Activated CD8-positive, alpha-beta memory T cell treated with anti-CD3 and anti-CD28 coated beads, Interleukin-2, amount 50 U/mL, for 24 hours (primary cell): ENCODE measurements around the gene UBQLN4.
"Not testable (repeated sequence)": the region's sequence is repeated elsewhere in the genome, so short reads cannot be mapped to it uniquely, and the experiment has no call there.

Source experiments
- DNase-seq: peaks from one replicate; pipeline ENCODE4 v3.0.0-alpha.2; 2020; ENCODE audit errors: extremely low read depth

Gene UBQLN4

DNA sequence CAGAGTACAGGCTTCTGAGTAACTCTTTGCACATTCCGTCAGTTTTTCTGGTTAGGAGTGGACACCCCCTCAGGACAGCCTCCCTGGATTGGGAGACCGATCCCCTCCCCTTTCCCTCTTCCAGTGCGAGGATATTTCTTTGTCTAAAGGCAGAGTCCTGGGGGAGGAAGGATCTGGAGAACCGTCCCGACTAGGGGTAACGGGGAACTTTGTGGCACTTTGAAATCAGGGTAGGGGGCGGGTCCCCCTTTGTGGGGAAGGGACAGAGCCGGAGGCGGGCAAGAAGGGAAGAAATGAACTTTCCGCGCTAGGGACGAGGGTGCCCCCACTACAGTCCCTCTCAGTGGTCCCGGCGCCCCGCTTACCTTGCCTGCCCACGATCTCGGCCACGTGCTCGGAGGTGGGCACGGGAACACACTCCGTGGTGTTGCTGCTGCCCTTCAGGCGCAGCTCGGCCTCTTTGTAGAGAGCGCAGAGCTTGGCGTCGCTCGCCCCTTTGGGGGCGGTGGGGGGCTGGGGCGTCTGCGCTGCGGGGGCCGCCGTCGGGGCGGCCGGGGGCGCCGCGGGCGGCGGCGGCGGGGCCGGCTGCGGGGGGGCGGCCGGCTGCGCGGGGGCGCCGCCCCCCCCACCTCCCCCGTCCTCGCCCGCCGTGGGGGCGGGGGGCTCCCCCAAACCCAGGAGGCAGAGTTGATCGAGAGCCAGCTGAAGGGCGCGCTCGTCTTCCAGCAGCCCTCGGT is 27.8 kb upstream of the UBQLN4 start:
- DNase-seq: no peak

DNA sequence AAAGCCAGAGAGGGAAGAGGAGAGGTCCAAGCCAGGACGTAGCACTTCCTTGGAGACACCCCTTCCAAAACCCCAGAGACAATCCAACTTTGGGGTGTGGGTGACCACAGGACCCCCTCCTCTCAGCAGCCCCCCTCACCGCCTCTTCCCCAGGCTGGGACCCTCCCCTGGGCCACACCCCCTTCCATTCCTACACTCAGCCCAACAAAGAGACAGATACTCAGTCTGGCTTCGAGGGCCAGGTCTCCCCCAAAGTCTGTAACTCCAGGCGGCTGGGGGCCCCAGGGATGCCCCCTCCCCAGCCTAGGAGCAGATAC is 27.2 kb upstream of the UBQLN4 start:
- no peak for DNase-seq

DNA sequence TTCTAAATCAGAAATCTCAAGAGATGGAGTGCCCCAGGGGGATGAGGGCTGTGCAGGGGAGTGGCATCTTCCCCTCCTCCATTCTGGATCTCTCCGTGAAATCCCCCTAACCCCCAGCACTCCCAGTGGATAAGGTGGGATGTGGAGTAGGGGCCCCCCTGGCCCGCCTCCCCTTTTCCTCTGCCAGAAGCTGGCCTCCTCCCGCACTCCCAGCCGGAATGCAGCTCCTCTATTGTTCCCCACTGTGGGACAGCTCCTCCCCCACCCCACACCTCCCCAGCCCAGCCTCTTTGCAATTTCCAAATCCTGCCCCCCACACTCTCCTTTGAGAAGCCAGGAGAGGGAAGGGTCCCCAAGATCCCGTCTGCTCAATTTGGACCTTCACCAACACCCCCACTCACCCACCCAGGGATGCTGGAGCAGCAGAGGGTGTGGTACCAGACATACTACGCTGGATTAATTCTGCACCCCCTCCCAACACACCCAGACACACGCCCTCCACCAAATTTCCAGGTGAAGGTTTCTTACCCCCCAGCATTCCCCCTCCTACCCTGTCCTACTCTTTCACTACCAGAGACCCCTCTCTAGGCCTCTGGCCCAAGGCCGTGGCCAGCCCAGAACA is 26.8 kb upstream of the UBQLN4 start:
- no peak for DNase-seq

DNA sequence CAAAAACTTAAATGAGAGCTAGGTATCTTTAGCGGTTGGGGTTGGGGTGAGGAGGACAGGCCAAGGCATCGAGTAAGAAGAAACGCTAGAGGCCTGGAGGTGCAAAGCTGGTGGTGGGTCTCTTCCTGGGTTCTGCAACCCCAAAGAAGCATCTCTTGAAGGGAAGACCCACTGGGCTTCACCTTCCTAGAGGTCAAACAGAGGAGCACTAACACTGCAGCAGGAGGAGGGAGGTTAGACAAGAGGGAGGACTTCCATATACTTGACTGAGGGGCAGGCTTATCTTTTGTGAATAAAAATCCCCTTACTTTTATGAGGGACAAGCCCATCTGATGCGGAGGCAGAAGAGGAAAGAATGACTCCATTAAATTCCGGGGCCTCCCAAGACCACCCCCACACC is 26.2 kb upstream of the UBQLN4 start:
- no peak for DNase-seq

DNA sequence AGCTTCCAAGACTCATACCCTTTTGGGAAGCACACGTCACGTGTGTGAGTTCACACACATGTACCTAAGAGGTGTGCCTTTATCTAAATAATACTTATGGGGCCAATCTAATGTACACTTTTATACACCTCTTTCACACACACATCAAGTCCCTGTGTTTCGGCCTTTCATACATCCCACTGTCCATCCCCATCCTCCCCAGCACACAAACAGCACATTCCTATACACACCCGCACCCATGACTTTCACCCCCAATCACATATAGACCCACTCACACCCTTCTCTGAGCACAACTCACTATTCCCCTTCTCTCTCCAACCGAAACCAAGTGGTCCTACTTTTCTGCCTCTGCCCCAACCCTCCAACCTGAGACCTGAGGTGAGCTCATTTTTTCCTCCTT is 25.1 kb upstream of the UBQLN4 start:
- DNase-seq: no peak

DNA sequence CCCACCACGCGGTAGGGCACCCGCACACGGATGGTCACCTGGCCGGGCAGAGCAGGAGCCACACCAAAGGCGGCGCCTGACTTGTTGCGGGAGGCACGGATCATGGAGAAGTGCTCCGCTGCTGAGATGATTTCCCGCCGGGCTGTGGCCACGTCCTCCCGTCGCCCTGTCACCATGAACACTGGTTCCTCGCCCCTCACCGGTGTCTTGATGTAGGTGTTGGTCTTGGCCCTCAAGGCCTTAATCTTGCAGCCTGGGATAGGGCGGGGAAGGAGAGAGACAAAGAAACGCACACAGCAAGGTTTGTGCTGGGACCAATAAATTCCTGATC is 23.8 kb upstream of the UBQLN4 start:
- no peak for DNase-seq

DNA sequence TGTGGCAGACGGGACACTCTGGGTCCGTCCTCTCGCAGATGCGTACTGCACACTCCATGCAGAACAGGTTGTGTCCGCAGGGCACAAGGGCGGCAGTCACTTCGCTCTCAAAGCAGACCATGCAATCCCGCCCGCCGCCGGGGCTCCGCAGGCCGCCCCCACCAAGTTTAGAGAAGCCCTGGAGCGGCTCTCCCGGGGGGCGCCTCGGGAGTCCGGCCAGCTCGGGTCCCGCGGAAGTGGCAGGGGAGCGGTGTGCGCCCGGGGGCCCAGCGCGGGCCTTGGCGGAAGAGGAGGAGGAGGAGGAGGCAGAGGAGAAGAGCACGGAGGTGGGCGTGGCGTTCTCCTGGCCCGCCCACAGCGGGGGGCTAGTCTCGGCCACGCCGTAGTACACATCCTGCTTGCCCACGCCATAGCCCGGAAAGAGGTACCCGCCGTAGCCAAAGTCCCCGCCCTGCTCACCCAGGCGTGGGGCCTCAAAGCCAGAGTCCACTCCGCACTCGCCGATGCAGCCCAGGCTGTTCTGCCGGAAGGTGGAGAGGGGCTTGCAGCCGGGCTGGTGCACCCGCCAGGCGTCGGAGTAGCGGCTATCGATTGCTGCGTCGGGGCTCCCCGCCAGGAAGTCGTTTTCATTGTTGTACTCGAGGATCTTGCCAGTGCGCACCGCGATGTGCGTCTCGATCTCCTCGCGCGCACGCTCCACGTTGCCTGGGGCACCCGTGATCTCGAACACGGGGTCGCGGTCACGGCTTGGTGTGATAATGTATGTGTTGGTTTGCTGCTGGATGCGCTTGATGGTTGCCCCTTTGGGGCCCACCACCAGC is 23.2 kb upstream of the UBQLN4 start:
- no peak for DNase-seq

DNA sequence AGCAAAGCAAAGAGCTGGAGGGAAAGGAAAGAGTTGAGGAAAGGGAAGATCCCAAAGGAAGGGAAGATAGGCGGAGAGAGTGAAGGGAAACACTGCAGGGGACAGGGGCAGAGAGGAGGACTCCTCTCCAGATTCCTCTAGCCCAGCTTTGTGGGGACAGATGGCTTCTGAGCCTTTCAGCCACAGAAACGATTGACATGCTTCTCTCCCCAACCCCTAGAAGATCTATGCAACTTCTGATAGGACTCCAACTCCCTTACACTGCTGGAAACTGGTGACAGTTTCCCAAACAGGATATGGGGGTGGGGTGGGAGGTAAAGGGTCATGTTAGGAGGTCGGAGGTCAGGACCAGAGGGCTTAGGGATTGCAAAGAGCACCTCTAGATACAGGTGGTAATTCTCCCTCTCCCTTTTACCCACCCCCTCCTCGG is 22.2 kb upstream of the UBQLN4 start:
- no peak for DNase-seq

DNA sequence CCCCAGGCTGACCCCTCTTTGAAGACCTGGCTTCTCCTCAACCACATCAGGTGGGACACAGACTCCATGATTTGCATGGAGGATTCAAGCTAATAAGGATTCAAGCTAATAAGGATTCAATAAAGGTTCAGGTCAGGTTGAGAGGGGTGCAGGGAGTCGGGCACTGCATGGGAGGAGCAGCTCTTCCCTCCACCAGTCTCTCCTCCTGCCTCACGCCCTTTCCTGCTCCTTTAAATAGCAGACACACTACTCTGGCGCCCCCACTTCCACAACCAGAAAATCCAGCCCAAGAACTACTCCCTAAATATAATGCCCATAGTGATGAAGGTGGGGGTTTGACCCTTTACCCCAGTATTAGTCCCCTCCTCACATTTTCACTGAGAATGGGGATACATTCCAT is 21.6 kb upstream of the UBQLN4 start:
- no peak for DNase-seq

DNA sequence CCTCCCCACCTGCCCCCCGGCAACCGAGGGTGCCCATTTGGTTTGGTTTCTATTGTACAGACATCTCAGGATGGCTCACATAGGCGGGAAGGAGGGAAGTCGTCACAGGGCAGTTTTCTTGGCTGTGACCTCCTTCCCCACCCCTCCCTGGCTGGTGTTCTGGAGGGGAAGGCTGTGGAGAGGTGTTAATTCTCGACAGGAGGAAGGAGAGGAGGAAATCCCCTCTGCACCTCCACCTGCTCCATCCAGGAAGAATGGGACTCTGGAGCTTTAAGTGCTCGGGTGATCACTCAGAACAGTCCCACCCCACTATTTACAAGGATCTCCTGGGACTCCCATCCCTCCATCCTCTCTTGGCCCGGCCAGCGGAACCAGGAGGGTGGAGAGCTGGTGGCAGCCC is 21.1 kb upstream of the UBQLN4 start:
- no peak for DNase-seq

DNA sequence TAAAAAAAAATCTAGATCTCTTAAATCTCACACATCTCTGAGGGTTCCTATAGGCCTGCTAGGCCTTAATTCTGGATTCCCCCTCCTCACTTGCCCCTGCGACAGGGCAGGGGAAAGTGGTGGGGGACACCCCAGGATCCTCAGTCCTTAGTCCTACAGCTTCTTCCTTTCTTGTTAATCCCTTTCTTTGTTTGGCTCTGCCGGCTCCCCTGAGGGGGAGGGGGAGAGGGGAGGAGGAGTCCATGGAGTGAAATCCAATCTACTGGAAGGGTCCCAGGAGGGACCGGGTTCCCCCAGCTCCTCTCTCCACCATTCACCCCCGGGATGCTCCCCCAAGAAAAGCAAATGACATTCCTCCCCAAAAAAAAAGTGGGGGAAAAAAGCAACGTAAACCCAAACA is 20.1 kb upstream of the UBQLN4 start:
- DNase-seq: no peak

DNA sequence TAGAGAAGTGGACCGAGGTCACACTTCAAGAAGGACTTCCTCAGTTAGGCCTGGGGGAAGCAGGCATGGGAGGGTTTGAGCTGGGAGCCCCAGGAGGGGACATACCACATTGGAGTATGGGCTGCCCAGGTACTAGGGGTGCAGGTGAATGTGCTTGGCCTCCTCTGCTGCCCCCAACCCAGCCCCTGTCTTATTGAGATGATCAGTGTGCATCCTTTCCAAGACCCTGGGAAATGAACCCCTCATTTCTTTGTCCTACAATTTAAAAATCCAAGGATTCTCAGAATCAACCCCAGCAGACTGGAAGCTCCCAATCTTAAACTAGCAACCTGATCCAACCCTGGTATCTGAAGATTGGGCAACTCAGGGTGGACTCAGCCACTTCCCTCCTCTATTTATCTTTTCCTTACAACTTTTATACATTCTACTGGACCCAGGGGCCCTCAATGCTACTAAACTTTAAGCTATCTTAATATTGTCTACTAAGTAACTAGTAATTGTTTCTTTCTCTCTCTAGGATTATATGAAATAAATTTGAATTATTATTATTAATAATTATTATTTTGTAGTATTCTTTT is 19.6 kb upstream of the UBQLN4 start:
- no peak for DNase-seq

DNA sequence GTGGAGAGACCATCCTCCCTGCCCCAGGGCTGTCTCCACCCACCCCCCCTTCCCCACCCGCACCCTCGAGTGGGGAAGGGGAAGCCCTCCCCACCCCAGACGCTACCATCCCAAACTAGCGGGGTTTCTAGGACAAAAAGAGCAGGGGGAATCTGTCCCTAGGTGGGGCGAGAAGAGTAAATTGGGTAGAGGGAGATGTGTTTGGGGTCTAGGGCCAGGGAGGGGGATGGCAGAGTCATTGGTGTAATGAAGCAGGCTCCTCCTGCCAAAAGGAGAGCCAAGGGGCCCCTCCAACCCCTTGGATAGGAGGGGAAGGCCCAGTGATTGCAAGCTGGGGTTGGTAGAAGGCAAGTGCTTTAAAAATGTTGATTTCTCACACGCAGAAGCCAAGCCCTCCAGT is 18.7 kb upstream of the UBQLN4 start:
- no peak for DNase-seq

GRCh38 chr1:156071332-156071816 is 17.8 kb upstream of the UBQLN4 start:
- not testable (repeated sequence) for DNase-seq

- DNase-seq: no peak
Measured at GRCh38 chr1:156070548-156070947, 16.9 kb upstream of the UBQLN4 start.

DNA sequence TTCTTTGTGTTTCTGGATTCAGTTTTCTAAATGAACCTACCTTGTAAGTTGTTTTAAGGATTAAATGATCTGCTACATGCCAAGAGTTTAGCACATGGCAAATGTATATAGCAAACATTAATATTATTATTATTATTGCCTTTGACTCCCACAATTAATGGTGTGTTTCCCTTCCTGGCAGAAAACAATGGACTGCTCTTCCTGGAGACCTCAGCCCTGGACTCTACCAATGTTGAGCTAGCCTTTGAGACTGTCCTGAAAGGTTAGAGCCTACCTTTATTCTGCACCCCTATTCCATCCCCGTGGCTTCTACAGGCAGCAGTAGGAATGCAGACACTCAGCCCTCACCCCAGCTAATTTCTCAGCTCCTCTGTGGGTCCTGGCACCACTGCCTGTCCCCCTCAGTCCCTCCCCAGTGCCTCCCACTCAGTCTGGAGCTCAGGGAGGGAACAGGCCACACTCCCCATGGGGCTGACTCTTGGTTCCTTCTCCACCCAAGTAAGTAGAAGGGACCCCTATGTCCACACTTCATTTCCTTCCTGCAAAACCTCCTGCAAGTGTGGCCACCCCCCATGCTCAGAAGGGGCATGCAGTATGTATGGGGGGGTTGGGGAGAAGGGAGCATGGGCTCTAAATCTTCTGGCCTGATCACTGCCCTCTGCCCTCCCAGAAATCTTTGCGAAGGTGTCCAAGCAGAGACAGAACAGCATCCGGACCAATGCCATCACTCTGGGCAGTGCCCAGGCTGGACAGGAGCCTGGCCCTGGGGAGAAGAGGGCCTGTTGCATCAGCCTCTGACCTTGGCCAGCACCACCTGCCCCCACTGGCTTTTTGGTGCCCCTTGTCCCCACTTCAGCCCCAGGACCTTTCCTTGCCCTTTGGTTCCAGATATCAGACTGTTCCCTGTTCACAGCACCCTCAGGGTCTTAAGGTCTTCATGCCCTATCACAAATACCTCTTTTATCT is 16.2 kb upstream of the UBQLN4 start:
- no peak for DNase-seq

DNA sequence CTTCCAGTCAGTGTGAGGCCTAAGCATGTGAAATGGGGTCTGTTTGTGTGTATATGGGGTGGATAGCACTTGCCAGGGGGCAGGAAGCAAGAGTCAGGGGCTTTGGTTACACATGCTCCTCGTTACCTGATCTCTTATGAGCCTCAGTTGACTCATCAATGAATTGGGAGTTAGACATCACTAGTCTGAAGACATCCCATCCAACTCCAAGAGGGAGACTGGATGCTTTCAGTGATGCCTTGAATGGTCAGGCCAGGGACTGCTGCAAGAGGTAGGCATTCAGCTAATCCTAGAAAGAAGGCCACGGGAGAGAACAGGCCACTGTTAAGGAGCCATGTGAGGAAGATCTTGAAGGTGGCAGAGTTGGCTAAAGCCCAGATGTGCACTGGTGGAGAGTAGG is 13.7 kb upstream of the UBQLN4 start:
- no peak for DNase-seq

DNA sequence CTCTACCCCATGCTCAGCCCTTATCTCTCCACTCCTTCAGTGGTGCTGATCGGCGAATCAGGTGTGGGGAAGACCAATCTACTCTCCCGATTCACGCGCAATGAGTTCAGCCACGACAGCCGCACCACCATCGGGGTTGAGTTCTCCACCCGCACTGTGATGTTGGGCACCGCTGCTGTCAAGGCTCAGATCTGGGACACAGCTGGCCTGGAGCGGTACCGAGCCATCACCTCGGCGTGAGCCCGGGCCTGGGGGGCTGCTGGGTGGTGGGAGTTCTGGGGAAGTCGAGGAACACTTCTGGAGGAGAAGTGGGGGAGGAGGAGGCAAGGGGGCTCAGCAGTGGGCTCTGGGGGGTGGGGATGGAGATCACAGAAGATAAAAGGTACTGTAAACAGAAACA is 12.3 kb upstream of the UBQLN4 start:
- DNase-seq: no peak

DNA sequence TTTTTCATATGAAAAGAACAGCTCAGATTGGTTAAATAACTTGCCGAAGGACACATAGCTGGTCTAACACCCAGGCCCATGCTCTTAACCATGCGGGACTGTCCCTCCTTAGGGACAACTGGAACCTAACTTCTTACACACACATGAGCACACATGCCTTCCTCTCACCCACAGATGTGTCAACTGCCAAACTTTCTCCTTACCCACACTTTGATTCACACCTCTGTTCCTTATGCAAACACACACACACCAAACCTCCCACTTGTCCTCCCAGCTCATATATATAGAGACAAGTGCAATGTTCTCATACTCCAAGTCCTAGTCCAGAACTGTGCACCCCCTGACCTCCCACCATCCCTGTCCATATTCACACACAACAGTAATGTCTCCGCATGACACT is 11.6 kb upstream of the UBQLN4 start:
- DNase-seq: no peak

DNA sequence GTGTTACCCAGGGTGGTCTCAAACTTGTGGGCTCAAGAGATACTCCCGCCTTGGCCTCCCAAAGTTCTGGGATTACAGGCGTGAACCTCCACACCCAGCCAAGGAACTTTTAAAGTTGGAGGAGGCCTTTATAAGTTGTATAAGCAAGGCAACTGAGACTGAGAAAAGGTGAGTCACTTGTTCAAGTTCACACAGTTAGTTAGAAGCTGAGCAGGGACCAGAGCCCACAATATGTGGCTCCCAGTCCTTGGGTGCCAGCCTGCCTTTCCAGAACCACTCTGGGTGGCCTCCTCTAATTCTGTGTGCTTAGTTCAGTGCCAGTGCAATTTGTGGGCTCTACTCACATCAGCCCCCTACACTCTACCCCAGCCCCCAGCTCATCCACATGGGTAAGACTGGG is 11.0 kb upstream of the UBQLN4 start:
- no peak for DNase-seq

DNA sequence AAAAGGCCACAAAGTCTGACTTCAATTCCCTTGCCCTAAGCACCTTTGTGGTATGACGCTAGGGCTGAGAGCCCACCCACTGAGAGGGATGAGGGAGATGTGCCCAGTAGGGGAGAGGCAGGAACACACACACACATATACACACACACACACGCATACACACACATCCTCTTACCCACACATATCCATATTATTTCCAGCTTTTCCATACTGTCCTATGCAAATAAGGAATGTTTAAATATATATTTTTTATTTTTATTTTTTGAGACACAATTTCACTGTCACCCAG is 10.3 kb upstream of the UBQLN4 start:
- DNase-seq: no peak

- no peak for DNase-seq
Measured at GRCh38 chr1:156062189-156062588, 8.6 kb upstream of the UBQLN4 start.
